ENCODE measurements around the gene CCP110. TPM values are rescaled to one million over a fixed set of nuclear protein-coding genes. Genes with fewer than 3 reads are reported as not detected.

Gene CCP110
- total RNA-seq, 4 donors from 2014 or later = 7.1 to 43.4 (median 14.2) TPM

- in situ Hi-C loops (cut with MboI; ENCODE audit: low pct_ligation_motif_present in 1 of 4, low pct_unique_long_range_greater_than_20kb in 1 of 4, low sequenced_read_pairs in 3 of 4) (loop anchor here in 1 of 4 donors (25.0 kb wide), 1 partner anchor 98 kb away; no protein-coding TSS in a partner anchor), intact Hi-C loops (cut with DNase I; ENCODE audit: low total_unique reads) (no loop called here)
- TF ChIP-seq, protein P1, sequence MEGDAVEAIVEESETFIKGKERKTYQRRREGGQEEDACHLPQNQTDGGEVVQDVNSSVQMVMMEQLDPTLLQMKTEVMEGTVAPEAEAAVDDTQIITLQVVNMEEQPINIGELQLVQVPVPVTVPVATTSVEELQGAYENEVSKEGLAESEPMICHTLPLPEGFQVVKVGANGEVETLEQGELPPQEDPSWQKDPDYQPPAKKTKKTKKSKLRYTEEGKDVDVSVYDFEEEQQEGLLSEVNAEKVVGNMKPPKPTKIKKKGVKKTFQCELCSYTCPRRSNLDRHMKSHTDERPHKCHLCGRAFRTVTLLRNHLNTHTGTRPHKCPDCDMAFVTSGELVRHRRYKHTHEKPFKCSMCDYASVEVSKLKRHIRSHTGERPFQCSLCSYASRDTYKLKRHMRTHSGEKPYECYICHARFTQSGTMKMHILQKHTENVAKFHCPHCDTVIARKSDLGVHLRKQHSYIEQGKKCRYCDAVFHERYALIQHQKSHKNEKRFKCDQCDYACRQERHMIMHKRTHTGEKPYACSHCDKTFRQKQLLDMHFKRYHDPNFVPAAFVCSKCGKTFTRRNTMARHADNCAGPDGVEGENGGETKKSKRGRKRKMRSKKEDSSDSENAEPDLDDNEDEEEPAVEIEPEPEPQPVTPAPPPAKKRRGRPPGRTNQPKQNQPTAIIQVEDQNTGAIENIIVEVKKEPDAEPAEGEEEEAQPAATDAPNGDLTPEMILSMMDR (IDR thresholded peaks at IDR 0.05) = no peak
- no peak for TF ChIP-seq EP300 (IDR thresholded peaks at IDR 0.05; ENCODE audit: low read depth)
- TF ChIP-seq POLR2AphosphoS5 (IDR thresholded peaks at IDR 0.05) = no peak
- no peak for TF ChIP-seq POLR2A (IDR thresholded peaks at IDR 0.05)
- H3K27me3 ChIP-seq = no peaks in the 10 kb centered on the region
- WGBS, 2 donors (ENCODE audit: low coverage in 1 of 2) = 89 to 90% methylated on average over 3 to 5 of the region's 5 CpGs
- H3K36me3 ChIP-seq = peaks cover 0 to 39% (median 2%) of the 10 kb centered on the region in 4 donors
- DNase-seq = no peak
- peaks cover 0 to 13% (median 6%) of the 10 kb centered on the region in 4 donors for H3K4me1 ChIP-seq
- peak overlapping the region; percentile 46 to 64 (median 60) for H3K27ac ChIP-seq
- H3K9me3 ChIP-seq = no peaks in the 10 kb centered on the region
- no peak overlapping the region for H3K4me3 ChIP-seq
These were observed 65.4 kb downstream of the CCP110 start for GRCh38 chr16:19589106-19589505.

GRCh38 chr16:19589771-19590302, 66.1 kb downstream of the CCP110 start:
- TF ChIP-seq POLR2A (IDR thresholded peaks at IDR 0.05) (no peak), EP300 (IDR thresholded peaks at IDR 0.05; ENCODE audit: low read depth) (no peak), POLR2AphosphoS5 (IDR thresholded peaks at IDR 0.05) (no peak)
- TF ChIP-seq, protein P1 (IDR thresholded peaks at IDR 0.05) = no peak
- no peak for DNase-seq
- in situ Hi-C loops (cut with MboI; ENCODE audit: low pct_ligation_motif_present in 1 of 4, low pct_unique_long_range_greater_than_20kb in 1 of 4, low sequenced_read_pairs in 3 of 4) = loop anchor here in 1 of 4 donors (25.0 kb wide), 1 partner anchor 97 kb away; no protein-coding TSS in a partner anchor
- Histone ChIP-seq H3K27ac (peak overlapping the region; percentile 46 to 64 (median 60)), H3K4me3 (no peak overlapping the region), H3K9me3 (no peaks in the 10 kb centered on the region), H3K4me1 (peaks cover 0 to 13% (median 6%) of the 10 kb centered on the region in 4 donors), H3K27me3 (no peaks in the 10 kb centered on the region), H3K36me3 (peaks cover 0 to 39% (median 2%) of the 10 kb centered on the region in 4 donors)
- intact Hi-C loops (cut with DNase I; ENCODE audit: low total_unique reads) = no loop called here
- WGBS, 2 donors (ENCODE audit: low coverage in 1 of 2) = 57 to 67% methylated on average over 2 to 8 of the region's 8 CpGs

DNA sequence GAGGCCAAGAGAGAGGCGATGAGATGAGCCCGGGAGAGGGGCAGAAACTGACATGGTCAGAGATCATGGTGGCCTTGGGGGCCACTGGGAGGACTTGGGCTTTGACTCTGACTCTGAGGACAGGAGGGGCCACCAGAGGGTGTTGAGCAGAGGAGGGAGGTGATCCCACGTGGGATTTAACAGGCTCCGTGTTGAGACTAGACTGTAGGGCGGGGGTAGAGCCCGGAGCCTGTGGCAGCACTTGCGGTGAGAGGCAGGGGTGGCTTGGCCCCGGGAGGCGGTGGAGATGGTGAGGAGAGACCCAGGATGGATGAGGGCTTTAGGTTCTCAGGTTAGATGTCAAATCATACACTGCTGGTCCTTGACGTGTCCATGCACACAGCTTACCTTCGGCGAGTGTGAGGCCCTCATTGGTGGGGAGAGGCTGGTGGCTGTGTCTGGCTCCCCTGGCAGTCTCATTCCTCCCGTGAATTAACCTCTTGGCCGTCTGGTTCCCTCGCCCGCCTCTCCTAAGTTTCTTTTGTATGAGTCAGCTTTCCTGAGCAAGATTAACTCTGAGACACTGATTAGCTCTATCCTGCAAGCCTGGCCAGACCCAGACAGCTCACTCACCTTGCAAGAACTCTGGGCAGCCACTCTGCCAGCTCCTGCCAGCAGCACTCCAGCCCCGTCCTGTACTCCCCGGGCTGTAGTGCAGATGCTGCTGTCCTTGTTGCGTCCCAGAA, 71.5 kb downstream of the CCP110 start:
- no peak for DNase-seq
- Histone ChIP-seq H3K36me3 (peaks cover 0 to 24% (median 2%) of the 10 kb centered on the region in 4 donors), H3K27ac (peak overlapping the region in 1 of 4 donors; percentile 27)

GRCh38 chr16:19598805-19599510, 75.2 kb downstream of the CCP110 start:
- no peak overlapping the region for H3K4me3 ChIP-seq
- WGBS, 2 donors (ENCODE audit: low coverage in 1 of 2) = 58 to 83% methylated on average over 2 to 6 of the region's 6 CpGs
- no peaks in the 10 kb centered on the region for H3K9me3 ChIP-seq
- in situ Hi-C loops (cut with MboI; ENCODE audit: low pct_ligation_motif_present in 1 of 4, low pct_unique_long_range_greater_than_20kb in 1 of 4, low sequenced_read_pairs in 3 of 4) = loop anchor here in 1 of 4 donors (25.0 kb wide), 1 partner anchor 88 kb away; no protein-coding TSS in a partner anchor
- no peaks in the 10 kb centered on the region for H3K4me1 ChIP-seq
- H3K27me3 ChIP-seq = no peaks in the 10 kb centered on the region
- peaks cover 0 to 13% (median 0%) of the 10 kb centered on the region in 4 donors for H3K36me3 ChIP-seq
- TF ChIP-seq POLR2A (IDR thresholded peaks at IDR 0.05) (no peak), EP300 (IDR thresholded peaks at IDR 0.05; ENCODE audit: low read depth) (no peak), POLR2AphosphoS5 (IDR thresholded peaks at IDR 0.05) (no peak)
- intact Hi-C loops (cut with DNase I; ENCODE audit: low total_unique reads) = no loop called here
- no peak for DNase-seq
- H3K27ac ChIP-seq = no peak overlapping the region

More for the DNA sequence above, 71.5 kb downstream of the CCP110 start:
- H3K27me3 ChIP-seq = no peaks in the 10 kb centered on the region
- 83 to 89% methylated on average over 7 to 19 of the region's 19 CpGs for WGBS, 2 donors (ENCODE audit: low coverage in 1 of 2)
- no peak for TF ChIP-seq POLR2AphosphoS5 (IDR thresholded peaks at IDR 0.05)
- no peak overlapping the region for H3K4me3 ChIP-seq
- no peaks in the 10 kb centered on the region for H3K9me3 ChIP-seq
- in situ Hi-C loops (cut with MboI; ENCODE audit: low pct_ligation_motif_present in 1 of 4, low pct_unique_long_range_greater_than_20kb in 1 of 4, low sequenced_read_pairs in 3 of 4) = loop anchor here in 1 of 4 donors (25.0 kb wide), 1 partner anchor 92 kb away; no protein-coding TSS in a partner anchor
- intact Hi-C loops (cut with DNase I; ENCODE audit: low total_unique reads) = no loop called here
- no peaks in the 10 kb centered on the region for H3K4me1 ChIP-seq

All from transverse colon (tissue), 4 donors.